COR-L47 (cell line): ENCODE measurements around the gene LIPH.
"Not testable (repeated sequence)": the region's sequence is repeated elsewhere in the genome, so short reads cannot be mapped to it uniquely, and the experiment has no call there.

ENCODE experiments used
- DNase-seq: peaks from one replicate; lab custom pipeline; 2025; lab: John Stamatoyannopoulos, UW

LIPH gene

DNA sequence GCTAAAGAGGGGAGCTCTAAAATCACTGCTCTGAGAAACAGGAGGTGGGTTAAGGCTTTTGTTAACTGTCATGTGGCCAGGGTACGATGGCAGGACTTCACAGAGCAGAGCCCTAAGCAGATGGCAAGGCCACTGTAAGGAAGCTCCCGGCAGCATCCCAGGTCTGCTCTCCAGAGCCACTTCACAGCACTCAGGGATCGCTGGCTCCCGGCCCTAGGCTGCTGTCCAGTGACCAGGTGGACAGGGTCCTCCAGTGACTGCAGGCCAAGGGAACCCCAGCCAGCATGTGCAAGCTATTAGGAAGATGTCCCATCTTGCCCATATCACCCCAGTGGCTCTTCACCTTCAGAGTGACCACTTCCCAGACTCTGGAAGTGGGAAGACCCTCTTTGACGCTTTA is 63.9 kb downstream of the LIPH start:
- no peak for DNase-seq

DNA sequence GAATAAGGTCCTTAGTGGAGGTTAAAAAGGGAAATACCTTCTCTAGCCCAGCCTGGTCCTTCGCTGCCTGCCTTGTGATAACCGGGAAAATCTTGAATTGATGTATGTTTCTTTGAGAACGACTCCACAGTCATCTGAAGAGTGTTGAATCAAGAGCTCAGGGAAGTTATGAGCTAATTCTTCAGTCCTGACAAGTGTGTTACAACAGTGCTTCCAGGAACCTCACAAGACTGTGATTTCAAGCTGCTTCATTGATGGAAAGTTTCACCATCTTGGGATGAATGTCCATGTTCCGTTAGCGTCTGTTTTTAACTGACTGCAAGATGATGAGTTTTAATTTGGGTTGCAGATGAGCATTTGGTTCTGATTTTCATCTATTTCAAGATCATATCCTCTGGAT is 66.0 kb downstream of the LIPH start:
- DNase-seq: no peak

DNA sequence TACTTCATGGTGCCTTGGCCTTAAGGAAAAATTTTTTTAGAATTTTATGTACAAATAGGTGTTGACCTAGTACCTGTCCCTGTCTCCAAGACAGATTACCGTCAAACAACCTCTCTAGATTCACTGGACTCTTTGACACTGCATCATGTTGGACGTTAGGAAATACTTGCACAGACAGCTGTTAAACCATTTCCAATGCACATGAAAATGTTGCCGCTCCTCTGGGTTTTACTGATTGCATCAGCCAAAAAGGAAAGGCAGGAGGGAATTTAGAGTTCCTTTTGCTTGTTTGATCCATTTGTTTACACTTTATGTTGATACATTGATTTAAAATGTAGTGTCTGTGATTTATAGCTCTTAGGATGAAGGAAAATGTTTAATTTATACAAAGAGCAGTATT is 68.1 kb downstream of the LIPH start:
- DNase-seq: no peak

DNA sequence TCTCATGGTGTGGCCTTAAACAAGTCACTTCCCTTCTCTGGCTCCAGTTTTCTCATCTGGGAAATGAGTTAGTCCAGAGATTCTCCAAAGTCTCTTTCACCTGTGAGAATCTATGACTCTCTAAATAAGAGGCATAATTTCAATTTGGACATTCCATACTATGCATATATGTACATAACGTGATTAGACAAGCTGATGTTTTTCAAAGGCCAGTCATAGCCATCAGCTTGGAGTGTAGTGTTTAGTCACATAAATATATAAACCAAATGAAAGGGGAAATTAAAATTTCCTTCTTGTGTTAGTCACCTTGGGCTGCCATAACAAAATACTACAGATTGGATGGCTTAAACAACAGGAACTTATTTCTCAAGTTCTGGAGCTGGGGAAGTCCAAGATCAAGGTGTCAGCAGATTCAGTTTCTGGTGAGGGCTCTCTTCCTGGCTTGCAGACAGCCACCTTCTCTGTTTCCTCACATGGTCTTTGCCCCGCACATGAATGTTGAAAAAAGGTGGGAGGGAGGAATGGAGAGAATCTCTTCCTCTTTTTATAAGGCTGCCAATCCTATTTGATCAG is 72.9 kb downstream of the LIPH start:
- no peak for DNase-seq

DNA sequence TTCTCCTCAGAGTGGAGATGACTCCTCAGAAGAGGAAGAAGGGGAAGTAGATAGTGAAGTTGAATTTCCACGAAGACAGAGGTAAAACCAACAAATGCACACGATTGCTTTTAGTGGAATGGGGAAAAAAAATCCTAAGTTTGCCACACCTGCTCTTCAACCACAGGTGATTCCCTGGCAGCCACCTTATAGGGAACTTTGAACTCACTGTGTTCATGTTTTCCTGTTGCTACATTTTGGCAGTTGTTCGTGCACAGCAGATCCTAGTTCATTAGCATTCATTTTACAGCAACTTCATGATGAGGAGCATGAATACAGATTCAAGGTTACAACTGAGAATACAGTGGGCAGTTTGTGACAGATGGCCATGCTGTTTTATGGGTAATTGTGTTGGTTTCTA is 75.1 kb downstream of the LIPH start:
- DNase-seq: no peak

DNA sequence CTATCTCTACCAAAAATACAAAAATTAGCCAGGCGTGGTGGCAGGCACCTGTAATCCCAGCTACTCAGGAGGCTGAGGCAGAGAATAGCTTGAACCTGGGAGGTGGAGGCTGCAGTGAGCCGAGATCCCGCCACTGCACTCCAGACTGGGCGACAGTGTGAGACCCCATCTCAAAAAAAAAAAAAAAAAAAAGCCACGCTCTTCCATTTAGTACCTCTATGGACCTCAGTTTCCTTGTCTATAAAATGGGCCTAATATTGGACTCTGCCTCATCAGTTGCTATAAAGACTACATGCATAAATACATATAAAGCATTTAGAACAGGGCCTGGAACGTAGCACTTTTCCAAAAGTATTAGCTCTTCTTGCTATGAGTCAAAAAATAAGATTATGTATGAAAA is 77.5 kb downstream of the LIPH start:
- DNase-seq: not testable (repeated sequence)

DNA sequence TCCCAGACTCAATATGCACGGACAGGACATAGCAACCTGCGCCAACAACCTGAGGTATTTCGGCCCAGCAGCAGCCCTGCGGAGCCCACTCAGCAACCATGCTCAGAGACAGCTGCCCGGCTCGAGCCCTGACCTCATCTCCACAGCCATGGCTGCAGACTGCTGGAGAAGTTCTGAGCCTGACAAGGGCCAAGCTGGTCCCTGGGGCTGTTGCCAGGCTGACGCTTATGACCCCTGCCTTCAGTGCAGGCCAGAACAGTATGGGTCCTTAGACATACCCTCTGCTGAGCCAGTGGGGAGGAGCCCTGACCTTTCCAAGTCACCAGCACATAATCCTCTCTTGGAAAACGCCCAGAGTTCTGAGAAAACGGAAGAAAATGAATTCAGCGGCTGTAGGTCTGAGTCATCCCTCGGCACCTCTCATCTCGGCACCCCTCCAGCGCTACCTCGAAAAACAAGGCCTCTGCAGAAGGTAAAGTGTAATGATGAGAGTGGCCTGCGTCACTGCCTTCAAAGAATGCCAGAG is 79.0 kb downstream of the LIPH start:
- DNase-seq: no peak

DNA sequence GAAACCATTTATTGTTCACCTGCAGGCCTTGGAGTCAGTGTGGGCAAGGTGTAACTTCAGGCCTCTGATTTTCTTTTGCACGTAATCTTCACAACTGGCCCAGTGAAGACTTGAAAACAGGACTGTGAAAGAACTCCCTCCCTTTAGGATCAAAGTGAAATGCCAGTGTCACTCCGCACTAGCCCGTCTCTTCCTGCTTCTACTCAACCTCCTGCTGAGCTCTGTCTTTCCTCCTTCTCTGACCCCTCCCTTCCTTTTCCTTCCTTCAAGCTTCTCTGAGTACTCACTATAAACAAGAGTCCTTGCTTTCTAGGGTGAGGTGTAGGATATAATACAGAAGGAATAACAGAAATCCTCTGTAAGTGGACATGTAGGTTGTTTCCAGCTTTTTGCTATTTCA is 82.1 kb downstream of the LIPH start:
- DNase-seq: no peak

DNA sequence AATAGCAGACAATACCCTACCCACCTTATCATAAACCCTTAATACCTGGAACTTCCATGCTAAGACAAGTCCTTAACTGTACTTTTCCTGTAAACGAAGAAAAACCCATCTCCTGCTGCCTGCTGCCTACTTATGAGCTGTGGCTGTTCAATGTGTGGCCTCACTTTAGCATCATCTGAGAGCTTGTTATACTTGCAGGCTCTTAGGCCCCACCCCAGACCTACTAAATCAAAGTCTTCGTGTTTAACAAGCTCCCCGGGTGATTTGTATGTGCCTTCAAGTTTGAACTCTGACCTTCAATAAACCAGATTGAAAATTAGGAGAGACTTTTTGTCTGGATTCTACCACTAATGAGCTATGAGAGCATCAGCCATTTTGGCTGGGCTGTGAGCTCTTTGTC is 82.8 kb downstream of the LIPH start:
- DNase-seq: no peak

DNA sequence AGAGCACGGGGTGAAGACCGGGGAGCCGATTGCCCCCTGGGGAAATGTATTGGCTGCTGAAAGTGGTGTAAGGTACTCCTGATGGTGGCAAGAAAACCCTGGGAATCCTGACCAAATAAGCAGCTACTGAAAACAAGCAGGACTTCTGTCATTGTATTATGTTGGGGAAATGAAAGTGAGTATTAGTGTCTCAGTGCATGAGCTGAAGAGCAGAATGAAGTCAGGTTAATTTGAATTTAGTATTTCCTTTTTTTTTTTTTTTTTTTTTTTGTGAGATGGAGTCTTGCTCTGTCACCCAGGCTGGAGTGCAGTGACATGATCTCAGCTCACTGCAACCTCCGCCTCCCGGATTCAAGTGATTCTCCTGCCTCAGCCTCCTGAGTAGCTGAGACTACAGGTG is 86.3 kb downstream of the LIPH start:
- DNase-seq: not testable (repeated sequence)

DNA sequence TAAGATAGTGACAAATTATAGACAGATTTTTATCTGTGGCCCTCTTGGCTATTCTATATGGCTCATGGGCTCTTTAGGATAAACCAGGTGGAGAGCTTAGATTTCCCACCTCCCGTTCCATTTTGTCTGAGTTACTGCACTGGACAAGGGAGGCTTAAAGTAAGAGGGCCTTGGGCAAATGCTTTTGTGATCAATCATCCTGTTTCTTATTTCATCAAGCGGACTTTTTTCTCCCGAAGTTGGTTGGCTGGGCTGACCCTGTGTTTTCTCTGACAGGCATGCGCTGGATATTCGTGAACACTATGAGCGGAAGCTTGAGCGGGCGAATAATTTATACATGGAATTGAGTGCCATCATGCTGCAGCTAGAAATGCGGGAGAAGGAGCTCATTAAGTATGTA is 86.9 kb downstream of the LIPH start:
- DNase-seq: no peak

DNA sequence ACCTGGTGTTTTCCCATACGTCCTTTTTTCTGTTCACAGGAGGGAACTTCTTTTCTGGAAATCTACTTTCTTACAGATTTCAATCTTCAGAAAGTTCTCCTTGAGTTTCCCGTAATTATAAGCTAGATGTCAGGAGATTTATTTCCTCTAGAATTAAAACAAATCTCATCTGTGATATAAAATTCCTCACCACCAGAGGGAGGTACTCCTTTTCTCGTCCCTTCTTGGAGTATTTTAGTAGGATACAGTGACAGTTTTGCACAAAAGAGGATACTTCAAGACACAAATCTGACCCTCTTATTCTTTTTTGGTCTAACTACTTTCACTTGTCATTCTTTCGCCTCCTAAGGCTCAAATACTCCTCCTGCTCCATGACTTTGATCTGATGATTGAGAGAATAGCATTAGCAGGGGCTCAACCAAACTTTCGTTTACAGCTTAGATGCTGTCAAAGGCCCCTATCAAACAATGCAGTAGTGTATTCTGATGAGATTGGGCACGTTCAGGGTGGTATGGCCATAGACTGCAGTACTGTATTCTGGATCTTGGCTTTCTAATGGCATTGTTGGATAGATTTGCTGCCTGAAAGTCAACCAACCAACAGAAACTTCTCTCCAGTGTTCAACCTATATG is 91.6 kb downstream of the LIPH start:
- no peak for DNase-seq

DNA sequence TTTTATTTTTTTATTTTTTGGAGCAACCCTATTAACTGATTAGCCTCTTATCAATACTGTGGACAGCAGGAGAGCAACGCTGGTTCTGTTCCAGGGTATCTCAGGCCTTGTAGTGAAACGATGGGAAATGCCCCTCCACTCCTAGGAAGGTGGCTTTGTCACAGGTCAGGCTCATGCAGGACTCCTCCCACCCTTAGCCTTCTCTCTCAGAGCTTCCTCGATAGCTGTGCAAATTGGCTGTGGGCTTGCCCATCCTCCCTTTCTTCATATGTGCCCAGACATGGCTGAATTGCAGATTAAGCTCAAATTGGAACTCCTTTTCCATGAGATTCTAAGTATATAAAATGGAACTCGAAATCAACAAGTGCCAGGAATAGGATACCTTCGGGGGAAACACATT is 92.1 kb downstream of the LIPH start:
- no peak for DNase-seq

DNA sequence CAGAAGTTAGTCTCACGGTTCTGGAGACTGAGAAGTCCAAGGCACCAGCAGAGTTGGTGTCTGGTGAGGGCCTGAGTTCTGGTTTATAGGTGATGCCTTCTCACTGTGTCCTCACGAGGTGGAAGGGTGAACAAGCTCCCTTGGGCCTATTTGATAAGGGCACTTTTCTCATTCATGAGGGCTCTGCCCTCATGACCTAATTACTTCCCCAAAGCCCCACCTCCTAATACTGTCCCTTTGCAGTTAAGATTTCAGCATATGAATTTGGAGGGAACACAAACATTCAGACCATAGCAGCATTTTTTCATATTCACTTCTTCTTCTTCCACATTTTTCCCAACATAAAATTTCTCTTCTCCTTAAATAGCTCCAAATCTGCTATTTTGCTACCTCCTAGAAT is 95.0 kb downstream of the LIPH start:
- no peak for DNase-seq
